Cardiac muscle cell (in vitro differentiated cells and primary cell): Measurements from ENCODE around the gene UBE2E3. TPM values are rescaled to one million over a fixed set of nuclear protein-coding genes. Genes with fewer than 3 reads are reported as not detected.
A peak's percentile ranks its signal among the peaks of the same experiment; 100 is the strongest.
"Not testable (repeated sequence)": the region's sequence is repeated elsewhere in the genome, so short reads cannot be mapped to it uniquely, and the experiment has no call there.

Source experiments
- DNase-seq, 2 donors: peaks; one replicate each; pipeline versions ENCODE4 v3.0.0 to v3.0.0-alpha.2; 2010 to 2017; ENCODE audit warnings: low read depth in 1 of 2, low spot score in 1 of 2
- H3K27ac ChIP-seq: fragments of 200-600 bp; sonication (generic); 2 replicates; pipeline ENCODE4 v1.5.1; 2016
- H3K27me3 ChIP-seq: fragments of 200-600 bp; sonication (generic); 2 replicates; pipeline ENCODE4 v1.6.0; 2016; ENCODE audit warnings: control low read depth
- H3K36me3 ChIP-seq: fragments of 200-600 bp; sonication (generic); 2 replicates; pipeline ENCODE4 v1.5.1; 2016; ENCODE audit warnings: control low read depth
- H3K4me1 ChIP-seq: fragments of 200-600 bp; sonication (generic); 2 replicates; pipeline ENCODE4 v1.8.1; 2017; ENCODE audit warnings: low read depth, mild to moderate bottlenecking, mixed run types
- H3K4me3 ChIP-seq: fragments of 200-600 bp; sonication (generic); 2 replicates; pipeline ENCODE4 v1.5.1; 2016; ENCODE audit warnings: mild to moderate bottlenecking
- H3K9me3 ChIP-seq: fragments of 200-600 bp; sonication (generic); 2 replicates; pipeline ENCODE4 v1.5.1; 2017; ENCODE audit warnings: low read depth, mild to moderate bottlenecking, control low read depth
- CTCF ChIP-seq: IDR thresholded peaks from 2 replicates; pipeline ENCODE4 v1.5.1; 2012; ENCODE audit warnings: low read depth, mild to moderate bottlenecking, low read length
- polyA plus RNA-seq: library from polyadenylated mRNA; unstranded; fragments of >200 nt; fragmentation: Nextera tagmentation; extraction: Ambion mirVana; gene quantifications from 2 replicates; pipeline ENCODE4 v1.2.1, GENCODE V29; 2016
- total RNA-seq: library from RNA; depleted of rRNA; stranded (reverse); fragments of >200 nt; gene quantifications from 2 replicates; pipeline ENCODE4 v1.2.3, GENCODE V29; 2016

UBE2E3 gene
- total and polyA plus RNA-seq, 2 experiments from 2014 or later = 128 to 202 TPM

DNA sequence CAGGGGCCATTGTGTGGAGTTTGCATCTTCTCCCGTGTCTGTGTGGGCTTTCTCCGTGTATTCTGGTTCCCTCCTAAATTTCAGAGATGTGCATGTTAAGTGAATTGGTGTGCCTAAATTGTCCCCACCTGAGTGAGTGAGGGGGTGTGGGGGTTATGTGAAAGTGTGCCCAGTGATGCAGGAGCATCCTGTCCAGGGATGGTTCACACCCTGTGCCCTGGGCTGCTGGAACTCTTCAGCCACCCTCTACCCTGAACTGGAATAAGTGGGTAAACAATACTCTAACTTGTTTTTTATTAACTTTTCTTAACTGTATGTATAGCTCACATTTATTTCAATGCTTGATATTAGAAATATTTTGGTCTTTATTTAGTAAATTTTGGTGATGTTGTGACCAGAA lies 56.0 kb downstream of the UBE2E3 start:
- no peaks in the 10 kb centered on the region for H3K4me1 ChIP-seq
- H3K9me3 ChIP-seq = no peaks in the 10 kb centered on the region
- H3K36me3 ChIP-seq = no peaks in the 10 kb centered on the region
- TF ChIP-seq CTCF = no peak
- no peak for DNase-seq
- H3K27ac ChIP-seq = no peak overlapping the region
- H3K27me3 ChIP-seq = no peaks in the 10 kb centered on the region
- no peak overlapping the region for H3K4me3 ChIP-seq

GRCh38 chr2:181036848-181037603 lies 56.6 kb downstream of the UBE2E3 start:
- Histone ChIP-seq H3K4me1 (no peaks in the 10 kb centered on the region), H3K4me3 (no peak overlapping the region), H3K9me3 (no peaks in the 10 kb centered on the region), H3K36me3 (no peaks in the 10 kb centered on the region), H3K27me3 (no peaks in the 10 kb centered on the region), H3K27ac (no peak overlapping the region)
- peak in 1 of 2 donors; percentile 74 for DNase-seq
- TF ChIP-seq CTCF = no peak

DNA sequence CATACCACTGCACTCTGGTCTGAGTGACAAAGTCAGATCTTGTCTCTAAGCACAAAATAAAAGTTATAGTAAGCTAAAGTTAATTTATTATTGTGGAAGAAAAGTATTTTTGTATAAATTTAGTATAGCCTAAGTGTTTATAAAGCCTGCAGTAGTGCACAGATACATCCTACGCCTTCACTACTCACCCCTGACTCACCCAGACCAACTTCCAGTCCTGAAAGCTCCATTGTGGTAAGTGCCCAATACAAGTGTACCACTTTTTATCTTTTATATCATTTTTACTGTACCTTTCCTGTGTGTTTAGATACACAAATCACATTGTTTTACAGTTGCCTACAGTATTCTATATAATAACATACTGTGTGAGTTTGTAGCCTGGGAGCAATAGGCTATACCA lies 57.5 kb downstream of the UBE2E3 start:
- no peak for TF ChIP-seq CTCF
- H3K4me3 ChIP-seq = no peak overlapping the region
- H3K36me3 ChIP-seq = no peaks in the 10 kb centered on the region
- H3K27ac ChIP-seq = no peak overlapping the region
- H3K4me1 ChIP-seq = no peaks in the 10 kb centered on the region
- no peaks in the 10 kb centered on the region for H3K27me3 ChIP-seq
- peak in 1 of 2 donors; percentile 9 for DNase-seq
- H3K9me3 ChIP-seq = no peaks in the 10 kb centered on the region

- no peak overlapping the region for H3K4me3 ChIP-seq
- H3K27ac ChIP-seq = no peak overlapping the region
- no peak for DNase-seq
- no peaks in the 10 kb centered on the region for H3K36me3 ChIP-seq
- no peaks in the 10 kb centered on the region for H3K27me3 ChIP-seq
- no peaks in the 10 kb centered on the region for H3K9me3 ChIP-seq
- TF ChIP-seq CTCF = no peak
- H3K4me1 ChIP-seq = no peaks in the 10 kb centered on the region
Observed at GRCh38 chr2:181038796-181039195, 58.4 kb downstream of the UBE2E3 start.

DNA sequence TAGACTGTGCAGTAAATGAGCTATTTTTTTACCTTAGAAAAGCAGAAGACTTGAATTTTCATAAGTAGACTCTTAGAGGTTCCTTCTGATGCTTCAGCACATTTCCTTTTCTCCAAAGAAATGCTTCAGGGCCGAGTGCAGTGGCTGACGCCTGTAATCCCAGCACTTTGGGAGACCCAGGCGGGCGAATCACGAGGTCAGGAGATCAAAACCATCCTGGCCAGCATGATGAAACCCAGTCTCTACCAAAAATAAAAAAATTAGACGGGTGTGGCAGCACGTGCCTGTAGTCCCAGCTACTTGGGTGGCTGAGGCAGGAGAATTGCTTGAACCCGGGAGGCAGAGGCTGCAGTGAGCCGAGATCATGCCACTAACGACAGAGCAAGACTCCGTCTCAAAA lies 60.4 kb downstream of the UBE2E3 start:
- DNase-seq, H3K4me1 ChIP-seq, H3K4me3 ChIP-seq, H3K36me3 ChIP-seq, H3K27me3 ChIP-seq, H3K27ac ChIP-seq, H3K9me3 ChIP-seq: not testable (repeated sequence)

DNA sequence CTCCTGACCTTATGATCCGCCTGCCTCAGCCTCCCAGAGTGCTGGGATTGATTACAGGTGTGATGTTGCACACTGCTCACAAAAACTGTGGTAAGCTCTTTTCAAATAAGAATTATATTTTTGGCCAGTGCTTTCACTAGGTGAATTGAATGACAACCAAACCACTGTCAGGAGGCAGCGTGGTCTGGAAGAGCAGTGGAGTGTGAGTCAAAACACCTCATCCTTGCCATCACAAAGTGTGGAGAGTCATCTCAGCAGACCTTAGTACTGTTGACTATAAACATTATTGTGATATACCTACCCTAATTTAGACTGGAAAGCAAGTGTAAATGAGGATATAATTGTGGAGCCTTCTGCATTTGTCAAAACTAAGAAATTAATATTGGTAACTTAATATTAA lies 61.3 kb downstream of the UBE2E3 start:
- no peak overlapping the region for H3K27ac ChIP-seq
- DNase-seq = no peak
- no peak overlapping the region for H3K4me3 ChIP-seq
- H3K4me1 ChIP-seq = no peaks in the 10 kb centered on the region
- H3K27me3 ChIP-seq = no peaks in the 10 kb centered on the region
- TF ChIP-seq CTCF = no peak
- H3K9me3 ChIP-seq = no peaks in the 10 kb centered on the region
- no peaks in the 10 kb centered on the region for H3K36me3 ChIP-seq
